ENCODE data around the gene ETV3L. TPM values are rescaled to one million over a fixed set of nuclear protein-coding genes. Genes with fewer than 3 reads are reported as not detected.

ETV3L gene
- total RNA-seq, 1 experiment from 2014 or later: 0.13 TPM

DNA sequence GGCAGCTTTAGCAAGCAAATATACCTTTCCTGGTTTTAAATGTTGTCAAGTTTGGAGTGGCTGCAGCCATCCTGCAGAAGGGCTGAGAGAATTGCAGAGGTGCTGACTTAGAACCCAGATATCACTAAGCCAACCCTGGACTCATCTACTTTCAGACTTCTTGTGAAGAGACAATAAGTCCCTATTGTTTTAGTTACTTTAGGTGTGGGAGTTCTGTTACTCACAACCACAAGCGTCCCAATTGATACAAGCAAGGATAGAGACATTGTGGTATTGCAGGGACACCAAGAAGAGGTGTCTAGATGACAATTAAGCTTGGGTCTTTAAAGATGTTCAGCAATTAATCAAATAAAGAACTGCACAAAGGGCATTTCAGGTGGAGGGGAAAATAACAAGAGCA is 47.4 kb upstream of the ETV3L start:
- ChIA-PET POLR2A (no interaction called here), CTCF (interaction anchor here (0.6 to 2.4 kb wide), 4 partner anchors 9 to 180 kb away, joined by 3 to 11 read pairs (median 6); no protein-coding TSS in a partner anchor)
- Mint-ChIP-seq H3K4me3 (no peak overlapping the region), H3K4me1 (peaks cover 8% of the 10 kb centered on the region), H3K9me3 (no peaks in the 10 kb centered on the region), H3K36me3 (no peaks in the 10 kb centered on the region), H3K27ac (no peak overlapping the region), H3K27me3 (ENCODE audit: low read depth) (peaks cover 9% of the 10 kb centered on the region; the same call in 1 of the 2 replicates)
- ATAC-seq: no peak
- TF ChIP-seq, protein P1, sequence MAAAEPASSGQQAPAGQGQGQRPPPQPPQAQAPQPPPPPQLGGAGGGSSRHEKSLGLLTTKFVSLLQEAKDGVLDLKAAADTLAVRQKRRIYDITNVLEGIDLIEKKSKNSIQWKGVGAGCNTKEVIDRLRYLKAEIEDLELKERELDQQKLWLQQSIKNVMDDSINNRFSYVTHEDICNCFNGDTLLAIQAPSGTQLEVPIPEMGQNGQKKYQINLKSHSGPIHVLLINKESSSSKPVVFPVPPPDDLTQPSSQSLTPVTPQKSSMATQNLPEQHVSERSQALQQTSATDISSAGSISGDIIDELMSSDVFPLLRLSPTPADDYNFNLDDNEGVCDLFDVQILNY (CRISPR knock-in tag; IDR thresholded peaks at IDR 0.05): no peak
- TF ChIP-seq, protein P2, sequence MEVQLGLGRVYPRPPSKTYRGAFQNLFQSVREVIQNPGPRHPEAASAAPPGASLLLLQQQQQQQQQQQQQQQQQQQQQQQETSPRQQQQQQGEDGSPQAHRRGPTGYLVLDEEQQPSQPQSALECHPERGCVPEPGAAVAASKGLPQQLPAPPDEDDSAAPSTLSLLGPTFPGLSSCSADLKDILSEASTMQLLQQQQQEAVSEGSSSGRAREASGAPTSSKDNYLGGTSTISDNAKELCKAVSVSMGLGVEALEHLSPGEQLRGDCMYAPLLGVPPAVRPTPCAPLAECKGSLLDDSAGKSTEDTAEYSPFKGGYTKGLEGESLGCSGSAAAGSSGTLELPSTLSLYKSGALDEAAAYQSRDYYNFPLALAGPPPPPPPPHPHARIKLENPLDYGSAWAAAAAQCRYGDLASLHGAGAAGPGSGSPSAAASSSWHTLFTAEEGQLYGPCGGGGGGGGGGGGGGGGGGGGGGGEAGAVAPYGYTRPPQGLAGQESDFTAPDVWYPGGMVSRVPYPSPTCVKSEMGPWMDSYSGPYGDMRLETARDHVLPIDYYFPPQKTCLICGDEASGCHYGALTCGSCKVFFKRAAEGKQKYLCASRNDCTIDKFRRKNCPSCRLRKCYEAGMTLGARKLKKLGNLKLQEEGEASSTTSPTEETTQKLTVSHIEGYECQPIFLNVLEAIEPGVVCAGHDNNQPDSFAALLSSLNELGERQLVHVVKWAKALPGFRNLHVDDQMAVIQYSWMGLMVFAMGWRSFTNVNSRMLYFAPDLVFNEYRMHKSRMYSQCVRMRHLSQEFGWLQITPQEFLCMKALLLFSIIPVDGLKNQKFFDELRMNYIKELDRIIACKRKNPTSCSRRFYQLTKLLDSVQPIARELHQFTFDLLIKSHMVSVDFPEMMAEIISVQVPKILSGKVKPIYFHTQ (CRISPR knock-in tag; IDR thresholded peaks at IDR 0.05): no peak
- DNase-seq (ENCODE audit: low spot score): no peak

DNA sequence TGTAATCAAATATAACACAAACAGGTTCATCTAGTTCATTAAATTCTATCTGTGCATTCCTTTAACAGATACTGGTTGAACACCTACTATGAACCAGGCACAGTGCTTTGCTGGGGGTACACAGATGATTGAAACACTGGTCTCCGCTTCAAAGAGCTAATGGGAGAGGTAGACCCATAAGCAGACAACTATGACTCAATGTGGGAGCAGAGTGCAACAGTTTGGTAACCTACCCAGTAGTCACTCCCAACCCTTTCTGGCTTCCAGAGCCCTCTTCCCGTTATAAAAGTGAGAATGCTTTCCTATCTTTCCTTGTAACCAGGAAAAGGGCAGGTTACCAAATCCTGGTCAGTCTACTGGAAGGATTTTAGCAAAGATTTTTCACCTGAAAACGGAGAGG is 46.6 kb upstream of the ETV3L start:
- ChIA-PET CTCF (interaction anchor here (1.2 kb wide), 1 partner anchor 9 kb away, joined by 6 read pairs; no protein-coding TSS in a partner anchor), POLR2A (no interaction called here)
- H3K27ac Mint-ChIP-seq: no peak overlapping the region
- TF ChIP-seq, protein P2 (CRISPR knock-in tag; IDR thresholded peaks at IDR 0.05): no peak
- TF ChIP-seq FOXP1 (CRISPR knock-in tag; IDR thresholded peaks at IDR 0.05; ENCODE audit: borderline replicate concordance): no peak
- TF ChIP-seq, protein P3, sequence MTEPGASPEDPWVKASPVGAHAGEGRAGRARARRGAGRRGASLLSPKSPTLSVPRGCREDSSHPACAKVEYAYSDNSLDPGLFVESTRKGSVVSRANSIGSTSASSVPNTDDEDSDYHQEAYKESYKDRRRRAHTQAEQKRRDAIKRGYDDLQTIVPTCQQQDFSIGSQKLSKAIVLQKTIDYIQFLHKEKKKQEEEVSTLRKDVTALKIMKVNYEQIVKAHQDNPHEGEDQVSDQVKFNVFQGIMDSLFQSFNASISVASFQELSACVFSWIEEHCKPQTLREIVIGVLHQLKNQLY (CRISPR knock-in tag; IDR thresholded peaks at IDR 0.05): no peak
- no peak for TF ChIP-seq ZNF317 (CRISPR knock-in tag; IDR thresholded peaks at IDR 0.05; ENCODE audit: borderline replicate concordance, low read depth)
- no peak for TF ChIP-seq RORB (CRISPR knock-in tag; IDR thresholded peaks at IDR 0.05)
- TF ChIP-seq GABPB1 (CRISPR knock-in tag; IDR thresholded peaks at IDR 0.05): no peak
- TF ChIP-seq, protein P4, sequence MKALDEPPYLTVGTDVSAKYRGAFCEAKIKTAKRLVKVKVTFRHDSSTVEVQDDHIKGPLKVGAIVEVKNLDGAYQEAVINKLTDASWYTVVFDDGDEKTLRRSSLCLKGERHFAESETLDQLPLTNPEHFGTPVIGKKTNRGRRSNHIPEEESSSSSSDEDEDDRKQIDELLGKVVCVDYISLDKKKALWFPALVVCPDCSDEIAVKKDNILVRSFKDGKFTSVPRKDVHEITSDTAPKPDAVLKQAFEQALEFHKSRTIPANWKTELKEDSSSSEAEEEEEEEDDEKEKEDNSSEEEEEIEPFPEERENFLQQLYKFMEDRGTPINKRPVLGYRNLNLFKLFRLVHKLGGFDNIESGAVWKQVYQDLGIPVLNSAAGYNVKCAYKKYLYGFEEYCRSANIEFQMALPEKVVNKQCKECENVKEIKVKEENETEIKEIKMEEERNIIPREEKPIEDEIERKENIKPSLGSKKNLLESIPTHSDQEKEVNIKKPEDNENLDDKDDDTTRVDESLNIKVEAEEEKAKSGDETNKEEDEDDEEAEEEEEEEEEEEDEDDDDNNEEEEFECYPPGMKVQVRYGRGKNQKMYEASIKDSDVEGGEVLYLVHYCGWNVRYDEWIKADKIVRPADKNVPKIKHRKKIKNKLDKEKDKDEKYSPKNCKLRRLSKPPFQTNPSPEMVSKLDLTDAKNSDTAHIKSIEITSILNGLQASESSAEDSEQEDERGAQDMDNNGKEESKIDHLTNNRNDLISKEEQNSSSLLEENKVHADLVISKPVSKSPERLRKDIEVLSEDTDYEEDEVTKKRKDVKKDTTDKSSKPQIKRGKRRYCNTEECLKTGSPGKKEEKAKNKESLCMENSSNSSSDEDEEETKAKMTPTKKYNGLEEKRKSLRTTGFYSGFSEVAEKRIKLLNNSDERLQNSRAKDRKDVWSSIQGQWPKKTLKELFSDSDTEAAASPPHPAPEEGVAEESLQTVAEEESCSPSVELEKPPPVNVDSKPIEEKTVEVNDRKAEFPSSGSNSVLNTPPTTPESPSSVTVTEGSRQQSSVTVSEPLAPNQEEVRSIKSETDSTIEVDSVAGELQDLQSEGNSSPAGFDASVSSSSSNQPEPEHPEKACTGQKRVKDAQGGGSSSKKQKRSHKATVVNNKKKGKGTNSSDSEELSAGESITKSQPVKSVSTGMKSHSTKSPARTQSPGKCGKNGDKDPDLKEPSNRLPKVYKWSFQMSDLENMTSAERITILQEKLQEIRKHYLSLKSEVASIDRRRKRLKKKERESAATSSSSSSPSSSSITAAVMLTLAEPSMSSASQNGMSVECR (CRISPR knock-in tag; IDR thresholded peaks at IDR 0.05; ENCODE audit: borderline replicate concordance): no peak
- no peak for TF ChIP-seq NFYB (CRISPR knock-in tag; conservative IDR thresholded peaks at IDR 0.05; ENCODE audit: low read depth)
- no peak for TF ChIP-seq GRHL2 (CRISPR knock-in tag; IDR thresholded peaks at IDR 0.05; ENCODE audit: insufficient replicate concordance, severe bottlenecking)
- TF ChIP-seq NR2C2 (CRISPR knock-in tag; IDR thresholded peaks at IDR 0.05): no peak
- DNase-seq (ENCODE audit: low spot score) (no peak), ATAC-seq (no peak)
- H3K9me3 Mint-ChIP-seq: no peaks in the 10 kb centered on the region
- no peak overlapping the region for H3K4me3 Mint-ChIP-seq
- peaks cover 12% of the 10 kb centered on the region for H3K27me3 Mint-ChIP-seq (ENCODE audit: low read depth)
- H3K36me3 Mint-ChIP-seq: no peaks in the 10 kb centered on the region
- H3K4me1 Mint-ChIP-seq: peaks cover 15% of the 10 kb centered on the region
